Thyroid gland (tissue), 4 donors: Measurements from ENCODE around the gene DHRS11. TPM values are rescaled to one million over a fixed set of nuclear protein-coding genes. Genes with fewer than 3 reads are reported as not detected.
A peak's percentile ranks its signal among the peaks of the same experiment; 100 is the strongest.

Source experiments
- DNase-seq, 2 donors: peaks; one replicate each; pipeline ENCODE4 v3.0.0-alpha.2; 2019
- H3K27ac ChIP-seq, 3 donors: fragments of 200-600 bp; sonication (generic); 1 replicate in 2 of 3; 2 replicates in 1 of 3; pipeline ENCODE4 v1.5.1; 2016 to 2019; ENCODE audit warnings: mild to moderate bottlenecking in 1 of 3, moderate library complexity in 1 of 3
- H3K27me3 ChIP-seq: fragments of 200-600 bp; sonication (generic); one replicate; pipeline ENCODE4 v1.5.1; 2019
- H3K36me3 ChIP-seq, 2 donors: fragments of 200-600 bp; sonication (generic); one replicate each; pipeline ENCODE4 v1.5.1; 2016 to 2019
- H3K4me1 ChIP-seq, 2 donors: fragments of 200-600 bp; sonication (generic); one replicate each; pipeline ENCODE4 v1.5.1; 2017 to 2019
- H3K4me3 ChIP-seq, 3 donors: fragments of 200-600 bp; sonication (generic); replicated peaks in 1 of 3; 1 replicate in 2 of 3; 2 replicates in 1 of 3; pipeline ENCODE4 v1.5.1; 2016; ENCODE audit warnings: mild to moderate bottlenecking in 1 of 3
- H3K9me3 ChIP-seq: fragments of 200-600 bp; sonication (generic); one replicate; pipeline ENCODE4 v1.5.1; 2017
- POLR2A ChIP-seq, 2 donors: fragments of 450-650 bp; IDR thresholded peaks; one replicate each; pipeline ENCODE4 v1.6.1; 2017; ENCODE audit warnings: antibody characterized with exemption in 2 of 2, mild to moderate bottlenecking in 2 of 2, moderate library complexity in 1 of 2
- WGBS, 2 donors: methylation state at CpG; one replicate each; pipeline ENCODE4 v1.1.5; 2017; 5-methylcytosine and 5-hydroxymethylcytosine counted together
- intact Hi-C: fragments of 100-400 bp; cut with DNase I; formaldehyde crosslinking; loops from one replicate; pipeline ENCODE4 v1.15.1; 2023
- total RNA-seq, 4 donors: library from RNA; depleted of rRNA; stranded (reverse); fragments of >200 nt; gene quantifications; one replicate each; pipeline ENCODE4 v1.2.3, GENCODE V29; 2016
- TF ChIP-seq, protein P1 (sequence below), 6 experiments: fragments of 200-600 bp in 3 of 6; fragments of 450-650 bp in 3 of 6; sonication (generic) in 3 of 6; IDR thresholded peaks; one replicate each; pipeline ENCODE4 v1.5.1; 2016 to 2019; ENCODE audit warnings: antibody characterized with exemption in 6 of 6, mild to moderate bottlenecking in 2 of 6, inconsistent platforms in 1 of 6, moderate library complexity in 1 of 6

DHRS11 gene
- total RNA-seq, 4 donors from 2014 or later, result 12.3 to 28.4 (median 21.4) TPM

DNA sequence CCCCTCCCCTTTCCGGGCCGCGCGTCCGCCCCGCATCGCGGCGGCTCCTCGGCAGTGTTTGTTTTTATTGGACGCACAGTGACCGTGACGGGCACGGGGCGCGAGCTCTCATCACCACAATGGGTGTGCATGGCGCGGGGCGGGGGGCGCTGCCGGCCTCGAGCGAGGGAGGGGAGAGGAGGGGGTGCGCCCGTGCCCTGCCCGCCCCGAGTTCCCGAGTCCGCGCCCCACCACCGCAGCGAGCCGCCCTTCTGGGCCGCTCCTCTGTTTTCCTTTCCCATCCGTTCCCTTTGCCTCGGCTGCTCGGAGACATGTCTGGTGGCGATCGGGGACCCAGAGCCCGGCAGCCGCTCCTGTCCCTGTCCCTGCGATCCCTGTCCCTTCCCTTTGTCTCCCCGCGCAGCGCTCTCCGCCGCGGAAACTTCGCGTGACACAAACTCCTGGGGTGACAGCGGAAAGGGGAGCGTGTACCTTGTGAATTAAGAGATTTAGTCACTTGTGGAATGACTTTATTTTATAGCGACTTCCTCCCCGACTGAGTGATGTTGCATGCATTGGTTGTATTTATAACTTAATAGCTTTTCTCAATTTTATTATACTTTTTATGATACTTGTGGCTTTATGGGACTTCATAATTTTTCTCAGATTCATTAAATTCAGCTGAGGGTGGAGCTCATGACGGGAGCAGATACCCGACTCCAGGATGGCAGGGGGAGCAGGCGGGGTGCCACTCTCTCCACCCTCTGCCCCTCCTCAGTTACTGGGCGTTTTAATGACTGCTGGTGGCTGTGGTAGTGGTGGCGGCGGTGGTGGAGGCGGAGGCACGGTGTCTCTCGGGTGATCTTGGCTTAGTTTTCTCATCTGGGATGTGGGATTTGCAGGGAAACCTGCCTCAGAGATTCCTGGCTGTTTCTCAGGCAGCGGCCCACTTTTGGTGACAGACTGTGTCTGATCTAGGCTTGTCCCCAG, 50.5 kb downstream of the DHRS11 start:
- intact Hi-C loops, result no loop called here
- peaks cover 24% of the 10 kb centered on the region for H3K27me3 ChIP-seq
- peak; percentile 14 to 20 for DNase-seq
- TF ChIP-seq, protein P1, sequence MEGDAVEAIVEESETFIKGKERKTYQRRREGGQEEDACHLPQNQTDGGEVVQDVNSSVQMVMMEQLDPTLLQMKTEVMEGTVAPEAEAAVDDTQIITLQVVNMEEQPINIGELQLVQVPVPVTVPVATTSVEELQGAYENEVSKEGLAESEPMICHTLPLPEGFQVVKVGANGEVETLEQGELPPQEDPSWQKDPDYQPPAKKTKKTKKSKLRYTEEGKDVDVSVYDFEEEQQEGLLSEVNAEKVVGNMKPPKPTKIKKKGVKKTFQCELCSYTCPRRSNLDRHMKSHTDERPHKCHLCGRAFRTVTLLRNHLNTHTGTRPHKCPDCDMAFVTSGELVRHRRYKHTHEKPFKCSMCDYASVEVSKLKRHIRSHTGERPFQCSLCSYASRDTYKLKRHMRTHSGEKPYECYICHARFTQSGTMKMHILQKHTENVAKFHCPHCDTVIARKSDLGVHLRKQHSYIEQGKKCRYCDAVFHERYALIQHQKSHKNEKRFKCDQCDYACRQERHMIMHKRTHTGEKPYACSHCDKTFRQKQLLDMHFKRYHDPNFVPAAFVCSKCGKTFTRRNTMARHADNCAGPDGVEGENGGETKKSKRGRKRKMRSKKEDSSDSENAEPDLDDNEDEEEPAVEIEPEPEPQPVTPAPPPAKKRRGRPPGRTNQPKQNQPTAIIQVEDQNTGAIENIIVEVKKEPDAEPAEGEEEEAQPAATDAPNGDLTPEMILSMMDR (IDR thresholded peaks at IDR 0.05), result no peak
- no peak for TF ChIP-seq POLR2A (IDR thresholded peaks at IDR 0.05)
- WGBS, 2 donors, result 4% methylated on average over 25 to 40 of the region's 64 CpGs
- H3K4me1 ChIP-seq, result peaks cover 12 to 18% of the 10 kb centered on the region in 2 donors
- H3K4me3 ChIP-seq, result peak overlapping the region in 1 of 3 donors; percentile 23
- no peak overlapping the region for H3K27ac ChIP-seq
- no peaks in the 10 kb centered on the region for H3K9me3 ChIP-seq
- H3K36me3 ChIP-seq, result no peaks in the 10 kb centered on the region

- Histone ChIP-seq H3K27ac (no peak overlapping the region), H3K4me3 (no peak overlapping the region), H3K9me3 (no peaks in the 10 kb centered on the region), H3K27me3 (peaks cover 24% of the 10 kb centered on the region), H3K36me3 (no peaks in the 10 kb centered on the region), H3K4me1 (peaks cover 12 to 18% of the 10 kb centered on the region in 2 donors)
- DNase-seq, result no peak
- no peak for TF ChIP-seq POLR2A (IDR thresholded peaks at IDR 0.05)
- TF ChIP-seq, protein P1 (IDR thresholded peaks at IDR 0.05), result no peak
- 64 to 66% methylated on average over 3 of the region's 3 CpGs for WGBS, 2 donors
- intact Hi-C loops, result no loop called here
Measured at GRCh38 chr17:36643086-36643685, 51.5 kb downstream of the DHRS11 start.

DNA sequence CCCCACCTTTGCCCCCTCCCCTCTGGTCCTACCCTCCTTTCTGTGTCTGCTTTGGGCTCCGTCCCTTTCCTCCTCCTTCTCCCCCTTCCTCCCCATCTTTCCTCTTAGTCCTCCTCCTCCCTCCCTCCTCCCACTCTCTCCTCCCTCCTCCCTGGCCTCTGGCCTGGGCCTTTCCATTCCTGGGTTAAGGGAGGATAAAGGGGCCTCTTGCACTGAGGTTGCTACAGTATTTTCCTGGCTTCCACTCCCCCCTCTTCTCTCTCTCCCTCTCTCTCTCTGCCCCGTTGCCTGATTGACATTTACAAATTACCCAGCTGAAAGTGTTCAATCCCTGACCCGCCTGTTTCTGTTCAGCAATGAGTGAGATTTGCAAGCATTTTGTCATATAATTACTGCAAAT, 53.7 kb downstream of the DHRS11 start:
- Histone ChIP-seq H3K27me3 (peaks cover 24% of the 10 kb centered on the region), H3K4me1 (peaks cover 12 to 14% of the 10 kb centered on the region in 2 donors), H3K9me3 (no peaks in the 10 kb centered on the region), H3K27ac (no peak overlapping the region), H3K36me3 (no peaks in the 10 kb centered on the region), H3K4me3 (no peak overlapping the region)
- TF ChIP-seq POLR2A (IDR thresholded peaks at IDR 0.05), result no peak
- TF ChIP-seq, protein P1 (IDR thresholded peaks at IDR 0.05), result no peak
- 64 to 65% methylated on average over 3 of the region's 3 CpGs for WGBS, 2 donors
- no peak for DNase-seq
- intact Hi-C loops, result no loop called here

DNA sequence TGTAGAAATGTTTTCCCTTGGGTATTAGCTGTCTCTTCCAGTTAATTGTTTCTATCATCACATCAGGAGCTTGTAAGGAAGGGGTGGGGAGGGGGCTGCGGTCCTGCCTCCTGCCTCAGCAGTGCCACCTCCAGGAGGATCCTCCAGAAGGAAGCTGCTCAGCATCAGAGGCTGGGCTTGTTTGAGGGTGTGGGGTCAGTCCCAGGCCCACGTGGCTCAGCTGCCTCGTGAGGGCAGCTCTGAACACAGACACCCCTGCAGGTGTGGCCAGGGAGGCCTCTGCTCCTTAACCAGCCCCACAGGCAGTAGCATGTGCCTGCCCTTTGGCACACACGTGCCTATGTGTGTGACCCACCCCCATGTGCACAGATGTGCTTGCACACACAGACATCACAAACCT, 56.0 kb downstream of the DHRS11 start:
- intact Hi-C loops, result no loop called here
- no peaks in the 10 kb centered on the region for H3K36me3 ChIP-seq
- no peak overlapping the region for H3K4me3 ChIP-seq
- DNase-seq, result no peak
- no peaks in the 10 kb centered on the region for H3K9me3 ChIP-seq
- 30 to 41% methylated on average over 3 to 4 of the region's 4 CpGs for WGBS, 2 donors
- H3K4me1 ChIP-seq, result no peaks in the 10 kb centered on the region
- TF ChIP-seq, protein P1 (IDR thresholded peaks at IDR 0.05), result no peak
- TF ChIP-seq POLR2A (IDR thresholded peaks at IDR 0.05), result no peak
- H3K27me3 ChIP-seq, result peaks cover 23% of the 10 kb centered on the region
- no peak overlapping the region for H3K27ac ChIP-seq
